H1 (cell line): Measurements from ENCODE around the gene ABCF3. TPM values are rescaled to one million over a fixed set of nuclear protein-coding genes. Genes with fewer than 3 reads are reported as not detected.

Source experiments
- CHD1 ChIP-seq: IDR thresholded peaks from 2 replicates; pipeline ENCODE4 v1.6.1; 2012; ENCODE audit warnings: low read depth, low read length, improper control_type of control experiment
- EZH2 ChIP-seq: fragments of 200-600 bp; sonication (generic); IDR thresholded peaks from 2 replicates; pipeline ENCODE4 v1.7.1; 2012; ENCODE audit warnings: low read depth, mild to moderate bottlenecking, moderate library complexity, low read length, inconsistent platforms; ENCODE audit not compliant: severe bottlenecking
- FOSL1 ChIP-seq: IDR thresholded peaks from 2 replicates; pipeline ENCODE4 v1.6.1; 2011; ENCODE audit warnings: mild to moderate bottlenecking, low read depth, low read length, moderate library complexity; ENCODE audit not compliant: insufficient read depth
- POU5F1 ChIP-seq: IDR thresholded peaks from 2 replicates; pipeline ENCODE4 v1.6.1; 2011; ENCODE audit warnings: low read depth, mild to moderate bottlenecking, low read length, moderate library complexity
- SP2 ChIP-seq: IDR thresholded peaks from 2 replicates; pipeline ENCODE4 v1.6.1; 2012; ENCODE audit warnings: mild to moderate bottlenecking, low read length, inconsistent platforms
- SP4 ChIP-seq: IDR thresholded peaks from 2 replicates; pipeline ENCODE4 v1.6.1; 2012; ENCODE audit warnings: low read length, inconsistent platforms
- SRF ChIP-seq: IDR thresholded peaks from 2 replicates; pipeline ENCODE4 v1.6.1; 2011; ENCODE audit warnings: mild to moderate bottlenecking, low read depth, low read length, moderate library complexity
- YY1 ChIP-seq: IDR thresholded peaks from 2 replicates; pipeline ENCODE4 v1.6.1; 2011; ENCODE audit warnings: low read depth, mild to moderate bottlenecking, low read length
- ZNF274 ChIP-seq: IDR thresholded peaks from 2 replicates; pipeline ENCODE4 v1.7.0; 2012; ENCODE audit warnings: low read length, borderline replicate concordance; ENCODE audit errors: extremely low read depth
- polyA plus RNA-seq, 7 experiments: library from polyadenylated mRNA; depleted of rRNA in 3 of 7; stranded (reverse) in 5 of 7; unstranded in 2 of 7; fragments of >200 nt in 5 of 7; fragments of 200-250 nt in 2 of 7; gene quantifications; 1 replicate in 5 of 7; 2 replicates in 1 of 7; 4 replicates in 1 of 7; pipeline versions ENCODE4 v1.2.1 to v1.2.3, GENCODE V29; 2011 to 2013; ENCODE audit warnings: missing spikeins in 2 of 7, mixed read lengths in 2 of 7
- total RNA-seq: library from RNA; stranded (reverse); fragmentation: NEBNext Ultra II Directional; extraction: Animal tissue kit (Norgen Biotek cat#: 25700); gene quantifications from 2 replicates; pipeline ENCODE4 v1.2.1, GENCODE V29; 2021
- TF ChIP-seq, protein P1 (sequence below): fragments of 300-600 bp; sonication (generic); IDR thresholded peaks from 2 replicates; pipeline ENCODE4 v1.7.1; 2012; ENCODE audit warnings: low read length, moderate library complexity, mild to moderate bottlenecking, inconsistent platforms; ENCODE audit not compliant: insufficient replicate concordance
- TF ChIP-seq, protein P2 (sequence below): IDR thresholded peaks from 2 replicates; pipeline ENCODE4 v1.6.1; 2011; ENCODE audit warnings: low read length, improper control_type of control experiment

Gene ABCF3
- total and polyA plus RNA-seq, 2 of the 8 experiments (the other 6 are each of a cell fraction or from before 2014, with no cell fraction given), result 51.6 to 57.8 TPM

DNA sequence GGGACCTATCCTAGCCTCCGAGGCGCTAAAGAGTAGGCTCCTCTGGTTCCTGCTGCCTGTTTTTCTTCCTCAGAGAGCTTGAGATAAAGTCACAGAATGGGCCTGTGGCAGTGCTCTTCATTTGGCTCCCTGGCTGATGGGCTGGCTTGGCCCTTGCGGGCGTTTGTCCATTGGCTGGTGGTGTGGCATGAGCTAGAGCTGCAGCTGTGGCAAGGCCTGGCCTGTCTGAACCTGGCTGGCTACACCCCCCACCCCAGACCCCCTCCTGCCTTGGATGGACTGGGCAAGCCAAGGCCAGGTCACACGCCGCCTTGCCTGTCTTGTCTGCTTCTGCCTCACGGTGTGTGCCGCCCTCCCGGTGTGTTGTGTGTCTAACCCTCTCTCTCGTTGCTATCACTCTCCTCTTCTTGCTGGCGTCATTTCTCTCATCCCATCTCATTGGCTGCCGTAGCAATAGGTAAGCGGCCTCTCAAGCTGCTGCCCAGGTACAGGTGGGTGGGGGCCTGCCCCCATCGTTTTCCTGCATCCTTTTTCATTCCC, 8.2 kb upstream of the ABCF3 start (continued):
- TF ChIP-seq SP4 (no peak), FOSL1 (no peak), YY1 (no peak), CHD1 (no peak), ZNF274 (no peak), SP2 (no peak), POU5F1 (no peak), SRF (no peak), EZH2 (no peak)
- TF ChIP-seq, protein P1, sequence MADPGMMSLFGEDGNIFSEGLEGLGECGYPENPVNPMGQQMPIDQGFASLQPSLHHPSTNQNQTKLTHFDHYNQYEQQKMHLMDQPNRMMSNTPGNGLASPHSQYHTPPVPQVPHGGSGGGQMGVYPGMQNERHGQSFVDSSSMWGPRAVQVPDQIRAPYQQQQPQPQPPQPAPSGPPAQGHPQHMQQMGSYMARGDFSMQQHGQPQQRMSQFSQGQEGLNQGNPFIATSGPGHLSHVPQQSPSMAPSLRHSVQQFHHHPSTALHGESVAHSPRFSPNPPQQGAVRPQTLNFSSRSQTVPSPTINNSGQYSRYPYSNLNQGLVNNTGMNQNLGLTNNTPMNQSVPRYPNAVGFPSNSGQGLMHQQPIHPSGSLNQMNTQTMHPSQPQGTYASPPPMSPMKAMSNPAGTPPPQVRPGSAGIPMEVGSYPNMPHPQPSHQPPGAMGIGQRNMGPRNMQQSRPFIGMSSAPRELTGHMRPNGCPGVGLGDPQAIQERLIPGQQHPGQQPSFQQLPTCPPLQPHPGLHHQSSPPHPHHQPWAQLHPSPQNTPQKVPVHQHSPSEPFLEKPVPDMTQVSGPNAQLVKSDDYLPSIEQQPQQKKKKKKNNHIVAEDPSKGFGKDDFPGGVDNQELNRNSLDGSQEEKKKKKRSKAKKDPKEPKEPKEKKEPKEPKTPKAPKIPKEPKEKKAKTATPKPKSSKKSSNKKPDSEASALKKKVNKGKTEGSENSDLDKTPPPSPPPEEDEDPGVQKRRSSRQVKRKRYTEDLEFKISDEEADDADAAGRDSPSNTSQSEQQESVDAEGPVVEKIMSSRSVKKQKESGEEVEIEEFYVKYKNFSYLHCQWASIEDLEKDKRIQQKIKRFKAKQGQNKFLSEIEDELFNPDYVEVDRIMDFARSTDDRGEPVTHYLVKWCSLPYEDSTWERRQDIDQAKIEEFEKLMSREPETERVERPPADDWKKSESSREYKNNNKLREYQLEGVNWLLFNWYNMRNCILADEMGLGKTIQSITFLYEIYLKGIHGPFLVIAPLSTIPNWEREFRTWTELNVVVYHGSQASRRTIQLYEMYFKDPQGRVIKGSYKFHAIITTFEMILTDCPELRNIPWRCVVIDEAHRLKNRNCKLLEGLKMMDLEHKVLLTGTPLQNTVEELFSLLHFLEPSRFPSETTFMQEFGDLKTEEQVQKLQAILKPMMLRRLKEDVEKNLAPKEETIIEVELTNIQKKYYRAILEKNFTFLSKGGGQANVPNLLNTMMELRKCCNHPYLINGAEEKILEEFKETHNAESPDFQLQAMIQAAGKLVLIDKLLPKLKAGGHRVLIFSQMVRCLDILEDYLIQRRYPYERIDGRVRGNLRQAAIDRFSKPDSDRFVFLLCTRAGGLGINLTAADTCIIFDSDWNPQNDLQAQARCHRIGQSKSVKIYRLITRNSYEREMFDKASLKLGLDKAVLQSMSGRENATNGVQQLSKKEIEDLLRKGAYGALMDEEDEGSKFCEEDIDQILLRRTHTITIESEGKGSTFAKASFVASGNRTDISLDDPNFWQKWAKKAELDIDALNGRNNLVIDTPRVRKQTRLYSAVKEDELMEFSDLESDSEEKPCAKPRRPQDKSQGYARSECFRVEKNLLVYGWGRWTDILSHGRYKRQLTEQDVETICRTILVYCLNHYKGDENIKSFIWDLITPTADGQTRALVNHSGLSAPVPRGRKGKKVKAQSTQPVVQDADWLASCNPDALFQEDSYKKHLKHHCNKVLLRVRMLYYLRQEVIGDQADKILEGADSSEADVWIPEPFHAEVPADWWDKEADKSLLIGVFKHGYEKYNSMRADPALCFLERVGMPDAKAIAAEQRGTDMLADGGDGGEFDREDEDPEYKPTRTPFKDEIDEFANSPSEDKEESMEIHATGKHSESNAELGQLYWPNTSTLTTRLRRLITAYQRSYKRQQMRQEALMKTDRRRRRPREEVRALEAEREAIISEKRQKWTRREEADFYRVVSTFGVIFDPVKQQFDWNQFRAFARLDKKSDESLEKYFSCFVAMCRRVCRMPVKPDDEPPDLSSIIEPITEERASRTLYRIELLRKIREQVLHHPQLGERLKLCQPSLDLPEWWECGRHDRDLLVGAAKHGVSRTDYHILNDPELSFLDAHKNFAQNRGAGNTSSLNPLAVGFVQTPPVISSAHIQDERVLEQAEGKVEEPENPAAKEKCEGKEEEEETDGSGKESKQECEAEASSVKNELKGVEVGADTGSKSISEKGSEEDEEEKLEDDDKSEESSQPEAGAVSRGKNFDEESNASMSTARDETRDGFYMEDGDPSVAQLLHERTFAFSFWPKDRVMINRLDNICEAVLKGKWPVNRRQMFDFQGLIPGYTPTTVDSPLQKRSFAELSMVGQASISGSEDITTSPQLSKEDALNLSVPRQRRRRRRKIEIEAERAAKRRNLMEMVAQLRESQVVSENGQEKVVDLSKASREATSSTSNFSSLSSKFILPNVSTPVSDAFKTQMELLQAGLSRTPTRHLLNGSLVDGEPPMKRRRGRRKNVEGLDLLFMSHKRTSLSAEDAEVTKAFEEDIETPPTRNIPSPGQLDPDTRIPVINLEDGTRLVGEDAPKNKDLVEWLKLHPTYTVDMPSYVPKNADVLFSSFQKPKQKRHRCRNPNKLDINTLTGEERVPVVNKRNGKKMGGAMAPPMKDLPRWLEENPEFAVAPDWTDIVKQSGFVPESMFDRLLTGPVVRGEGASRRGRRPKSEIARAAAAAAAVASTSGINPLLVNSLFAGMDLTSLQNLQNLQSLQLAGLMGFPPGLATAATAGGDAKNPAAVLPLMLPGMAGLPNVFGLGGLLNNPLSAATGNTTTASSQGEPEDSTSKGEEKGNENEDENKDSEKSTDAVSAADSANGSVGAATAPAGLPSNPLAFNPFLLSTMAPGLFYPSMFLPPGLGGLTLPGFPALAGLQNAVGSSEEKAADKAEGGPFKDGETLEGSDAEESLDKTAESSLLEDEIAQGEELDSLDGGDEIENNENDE, result no peak
- TF ChIP-seq, protein P2, sequence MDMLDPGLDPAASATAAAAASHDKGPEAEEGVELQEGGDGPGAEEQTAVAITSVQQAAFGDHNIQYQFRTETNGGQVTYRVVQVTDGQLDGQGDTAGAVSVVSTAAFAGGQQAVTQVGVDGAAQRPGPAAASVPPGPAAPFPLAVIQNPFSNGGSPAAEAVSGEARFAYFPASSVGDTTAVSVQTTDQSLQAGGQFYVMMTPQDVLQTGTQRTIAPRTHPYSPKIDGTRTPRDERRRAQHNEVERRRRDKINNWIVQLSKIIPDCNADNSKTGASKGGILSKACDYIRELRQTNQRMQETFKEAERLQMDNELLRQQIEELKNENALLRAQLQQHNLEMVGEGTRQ, result no peak
